Large intestine (tissue), 3 donors: ENCODE measurements around the gene CCR5. TPM values are rescaled to one million over a fixed set of nuclear protein-coding genes. Genes with fewer than 3 reads are reported as not detected.

Source experiments
- DNase-seq, 2 donors: peaks; one replicate each; pipeline versions ENCODE4 v3.0.0 to v3.0.0-alpha.2; 2013
- H3K27ac ChIP-seq: one replicate; pipeline ENCODE4 v1.5.1; 2013; ENCODE audit warnings: low read length
- H3K27me3 ChIP-seq: 2 replicates; pipeline ENCODE4 v1.6.1; 2013; ENCODE audit warnings: low read length; ENCODE audit not compliant: control insufficient read depth, insufficient read depth
- H3K36me3 ChIP-seq: 2 replicates; pipeline ENCODE4 v1.6.1; 2013; ENCODE audit warnings: low read length; ENCODE audit not compliant: control insufficient read depth, insufficient read depth
- H3K4me1 ChIP-seq: one replicate; pipeline ENCODE4 v1.6.1; 2013; ENCODE audit warnings: low read length; ENCODE audit not compliant: control insufficient read depth, insufficient read depth
- H3K4me3 ChIP-seq: one replicate; pipeline ENCODE4 v1.5.1; 2013; ENCODE audit warnings: low read length
- H3K9me3 ChIP-seq: one replicate; pipeline ENCODE4 v1.6.1; 2013; ENCODE audit warnings: mild to moderate bottlenecking, low read depth, low read length, moderate library complexity; ENCODE audit not compliant: control insufficient read depth
- WGBS: methylation state at CpG from one replicate; pipeline ENCODE4 v1.1.5; 2013; ENCODE audit warnings: low lambda C conversion rate; ENCODE audit not compliant: insufficient coverage; 5-methylcytosine and 5-hydroxymethylcytosine counted together
- polyA plus RNA-seq: library from polyadenylated mRNA; unstranded; fragments of 120-200 nt; gene quantifications from one replicate; pipeline ENCODE4 v1.2.1, GENCODE V29; 2013

CCR5 gene
- polyA plus RNA-seq, 1 donor = 1.8 TPM

GRCh38 chr3:46348823-46349482 is 21.8 kb upstream of the CCR5 start:
- Histone ChIP-seq H3K27me3 (peaks cover 6% of the 10 kb centered on the region), H3K4me1 (no peaks in the 10 kb centered on the region), H3K27ac (no peak overlapping the region), H3K4me3 (no peak overlapping the region), H3K9me3 (no peaks in the 10 kb centered on the region), H3K36me3 (no peaks in the 10 kb centered on the region)
- no peak for DNase-seq
- WGBS = no CpG with 5 or more reads among the region's 3 CpGs

DNA sequence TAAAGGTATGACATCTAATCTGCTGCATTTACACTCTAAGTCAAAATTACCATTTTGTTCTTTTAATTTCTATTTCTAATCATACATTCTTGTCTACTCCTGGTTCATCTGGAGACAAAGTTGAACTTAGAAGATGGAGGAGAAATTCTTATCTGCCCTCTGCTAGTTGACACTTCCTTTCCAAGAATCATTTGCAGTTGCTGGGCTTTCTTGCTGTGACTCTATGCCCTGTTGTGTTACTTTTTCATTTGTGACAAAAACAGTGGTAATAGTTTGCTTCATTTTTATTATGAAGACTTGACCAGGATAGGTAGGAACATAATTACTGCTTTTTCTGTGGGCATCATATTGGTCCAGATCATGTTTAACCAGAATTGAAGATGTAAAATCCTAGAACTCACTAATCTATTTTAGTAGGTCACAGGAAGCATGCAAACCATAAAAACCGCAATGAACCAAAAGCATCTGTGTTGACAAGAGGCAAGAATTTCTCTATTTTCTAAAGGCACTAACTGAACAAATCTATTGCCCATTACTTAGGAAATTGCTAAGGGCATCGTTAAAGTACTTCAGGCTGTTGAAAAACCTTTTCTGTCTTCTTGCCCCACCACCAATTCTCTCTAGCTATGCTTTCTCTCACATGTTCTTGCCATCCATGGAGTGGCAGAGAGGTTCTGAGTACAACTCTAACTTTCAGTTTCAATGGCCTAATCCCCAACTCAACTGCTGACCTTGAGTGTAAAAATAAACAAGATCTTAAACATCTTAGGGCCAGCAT is 21.1 kb upstream of the CCR5 start:
- no peak overlapping the region for H3K4me3 ChIP-seq
- no peaks in the 10 kb centered on the region for H3K4me1 ChIP-seq
- no peaks in the 10 kb centered on the region for H3K9me3 ChIP-seq
- H3K27ac ChIP-seq = no peak overlapping the region
- H3K27me3 ChIP-seq = peaks cover 6% of the 10 kb centered on the region
- WGBS = 100% methylated on average over 1 of the region's 2 CpGs
- H3K36me3 ChIP-seq = no peaks in the 10 kb centered on the region
- no peak for DNase-seq

GRCh38 chr3:46350262-46350565 is 20.5 kb upstream of the CCR5 start:
- H3K27ac ChIP-seq = no peak overlapping the region
- WGBS = no CpG with 5 or more reads among the region's 1 CpG
- no peak for DNase-seq

DNA sequence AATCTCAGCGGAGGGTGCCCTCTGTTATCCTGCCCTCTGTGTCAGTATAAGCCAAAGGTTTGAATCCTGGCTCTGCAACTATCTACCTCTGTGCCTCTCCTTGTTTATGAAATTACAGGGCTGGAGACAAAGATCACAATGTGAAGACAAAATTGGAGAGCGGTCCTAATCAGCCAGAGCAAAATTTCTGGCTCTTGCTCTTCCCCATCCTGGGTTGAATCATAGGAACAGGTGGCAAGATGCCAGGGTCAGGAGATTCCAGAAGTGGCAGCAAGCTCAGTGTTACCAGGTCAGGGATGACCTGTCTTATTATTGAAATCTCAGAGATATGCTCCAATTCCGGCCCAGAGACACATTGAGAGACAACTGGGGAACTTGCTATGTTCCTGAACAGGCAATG is 19.1 kb upstream of the CCR5 start:
- no peaks in the 10 kb centered on the region for H3K9me3 ChIP-seq
- H3K36me3 ChIP-seq = no peaks in the 10 kb centered on the region
- peaks cover 9% of the 10 kb centered on the region for H3K27me3 ChIP-seq
- no peak for DNase-seq
- 100% methylated on average over 1 of the region's 3 CpGs for WGBS
- H3K4me1 ChIP-seq = no peaks in the 10 kb centered on the region
- H3K27ac ChIP-seq = no peak overlapping the region
- H3K4me3 ChIP-seq = no peak overlapping the region

More at GRCh38 chr3:46350262-46350565, 20.5 kb upstream of the CCR5 start:
- Histone ChIP-seq H3K9me3 (no peaks in the 10 kb centered on the region), H3K27me3 (peaks cover 9% of the 10 kb centered on the region), H3K36me3 (no peaks in the 10 kb centered on the region), H3K4me3 (no peak overlapping the region), H3K4me1 (no peaks in the 10 kb centered on the region)

DNA sequence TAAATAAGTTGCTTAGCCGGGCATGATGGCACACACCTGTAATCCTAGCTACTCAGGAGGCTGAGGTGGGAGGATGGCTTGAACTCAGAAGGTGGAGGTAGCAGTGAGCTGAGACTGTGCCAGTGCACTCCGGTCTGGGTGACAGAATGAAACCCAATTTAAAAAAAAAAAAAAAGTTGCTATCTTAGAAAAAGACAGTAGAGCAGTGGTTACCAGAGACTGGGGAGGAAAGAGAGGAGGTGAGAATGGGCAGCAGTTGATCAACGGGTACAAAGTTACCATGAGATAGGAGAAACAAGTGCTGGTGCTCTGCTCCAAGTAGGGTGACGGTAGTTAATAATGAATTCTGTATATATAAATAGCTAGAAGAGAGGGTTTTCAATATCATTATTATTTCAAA is 17.7 kb upstream of the CCR5 start:
- no peak for DNase-seq
- H3K9me3 ChIP-seq = no peaks in the 10 kb centered on the region
- WGBS = no CpG with 5 or more reads among the region's 4 CpGs
- peaks cover 13% of the 10 kb centered on the region for H3K27me3 ChIP-seq
- H3K36me3 ChIP-seq = no peaks in the 10 kb centered on the region
- H3K27ac ChIP-seq = no peak overlapping the region
- no peak overlapping the region for H3K4me3 ChIP-seq
- no peaks in the 10 kb centered on the region for H3K4me1 ChIP-seq

- H3K36me3 ChIP-seq = no peaks in the 10 kb centered on the region
- no peaks in the 10 kb centered on the region for H3K4me1 ChIP-seq
- H3K4me3 ChIP-seq = no peak within 1 kb of the TSS
- H3K27me3 ChIP-seq = peaks cover 13% of the 10 kb centered on the region
- no peaks in the 10 kb centered on the region for H3K9me3 ChIP-seq
- DNase-seq = no peak
- no peak within 1 kb of the TSS for H3K27ac ChIP-seq
- 80% methylated on average over 1 of the region's 7 CpGs for WGBS
Observed at GRCh38 chr3:46353647-46354410, 16.9 kb upstream of the CCR5 start, which contains the start of gene CCR2. TSS of gene CCR2 (plus strand) at chr3:46354111. CDS start at chr3:46357528, 3,417 bp downstream.

- peaks cover 13% of the 10 kb centered on the region for H3K27me3 ChIP-seq
- no CpG with 5 or more reads among the region's 1 CpG for WGBS
- no peaks in the 10 kb centered on the region for H3K36me3 ChIP-seq
- no peaks in the 10 kb centered on the region for H3K9me3 ChIP-seq
- H3K4me1 ChIP-seq = no peaks in the 10 kb centered on the region
- no peak for DNase-seq
- no peak overlapping the region for H3K27ac ChIP-seq
- H3K4me3 ChIP-seq = no peak overlapping the region
Observed at GRCh38 chr3:46354478-46354877, 16.3 kb upstream of the CCR5 start.

DNA sequence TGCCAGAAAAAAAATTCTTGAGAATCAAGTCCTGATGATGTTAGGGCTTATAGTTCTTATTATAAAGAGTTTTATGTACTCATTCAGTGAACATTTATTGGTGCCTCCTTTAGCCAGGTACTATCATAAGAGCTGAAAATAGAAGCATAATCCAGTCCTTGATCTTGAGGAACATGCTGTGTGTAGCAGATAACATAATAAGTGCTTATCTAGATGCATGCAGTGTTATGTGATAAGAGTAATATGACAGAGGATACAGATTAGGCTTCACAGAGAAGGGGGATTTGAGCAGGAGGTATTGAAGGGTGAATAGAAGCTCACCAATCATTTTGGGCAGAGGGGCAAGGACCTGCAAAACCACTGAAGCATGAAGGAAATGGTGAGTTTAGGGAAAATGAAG is 15.8 kb upstream of the CCR5 start:
- peaks cover 13% of the 10 kb centered on the region for H3K27me3 ChIP-seq
- H3K4me1 ChIP-seq = no peaks in the 10 kb centered on the region
- DNase-seq = no peak
- H3K4me3 ChIP-seq = no peak overlapping the region
- no peak overlapping the region for H3K27ac ChIP-seq
- no peaks in the 10 kb centered on the region for H3K36me3 ChIP-seq
- no peaks in the 10 kb centered on the region for H3K9me3 ChIP-seq

GRCh38 chr3:46356276-46356675 is 14.5 kb upstream of the CCR5 start:
- DNase-seq = no peak
- Histone ChIP-seq H3K4me3 (no peak overlapping the region), H3K4me1 (no peaks in the 10 kb centered on the region), H3K9me3 (no peaks in the 10 kb centered on the region), H3K36me3 (no peaks in the 10 kb centered on the region), H3K27me3 (peaks cover 13% of the 10 kb centered on the region), H3K27ac (no peak overlapping the region)
- WGBS = no CpG with 5 or more reads among the region's 3 CpGs

GRCh38 chr3:46356909-46357308 is 13.8 kb upstream of the CCR5 start:
- peaks cover 12% of the 10 kb centered on the region for H3K27me3 ChIP-seq
- H3K9me3 ChIP-seq = no peaks in the 10 kb centered on the region
- WGBS = 63% methylated on average over 2 of the region's 4 CpGs
- H3K36me3 ChIP-seq = no peaks in the 10 kb centered on the region
- H3K27ac ChIP-seq = no peak overlapping the region
- no peak for DNase-seq
- no peaks in the 10 kb centered on the region for H3K4me1 ChIP-seq
- no peak overlapping the region for H3K4me3 ChIP-seq
